ENCODE measurements around the gene TBC1D22A.

Gene TBC1D22A

GRCh38 chr22:47123006-47123826, 360.8 kb downstream of the TBC1D22A start:
- Histone ChIP-seq H3K4me3 (no peak overlapping the region), H3K36me3 (no peaks in the 10 kb centered on the region), H3K9me3 (no peaks in the 10 kb centered on the region), H3K4me1 (no peaks in the 10 kb centered on the region), H3K27ac (no peak overlapping the region), H3K27me3 (no peaks in the 10 kb centered on the region)
- no peak for TF ChIP-seq CTCF (IDR thresholded peaks at IDR 0.05)
- DNase-seq: peak in 1 of 2 donors; percentile 56
- intact Hi-C loops (cut with DNase I; ENCODE audit: low total_unique reads): no loop called here

DNA sequence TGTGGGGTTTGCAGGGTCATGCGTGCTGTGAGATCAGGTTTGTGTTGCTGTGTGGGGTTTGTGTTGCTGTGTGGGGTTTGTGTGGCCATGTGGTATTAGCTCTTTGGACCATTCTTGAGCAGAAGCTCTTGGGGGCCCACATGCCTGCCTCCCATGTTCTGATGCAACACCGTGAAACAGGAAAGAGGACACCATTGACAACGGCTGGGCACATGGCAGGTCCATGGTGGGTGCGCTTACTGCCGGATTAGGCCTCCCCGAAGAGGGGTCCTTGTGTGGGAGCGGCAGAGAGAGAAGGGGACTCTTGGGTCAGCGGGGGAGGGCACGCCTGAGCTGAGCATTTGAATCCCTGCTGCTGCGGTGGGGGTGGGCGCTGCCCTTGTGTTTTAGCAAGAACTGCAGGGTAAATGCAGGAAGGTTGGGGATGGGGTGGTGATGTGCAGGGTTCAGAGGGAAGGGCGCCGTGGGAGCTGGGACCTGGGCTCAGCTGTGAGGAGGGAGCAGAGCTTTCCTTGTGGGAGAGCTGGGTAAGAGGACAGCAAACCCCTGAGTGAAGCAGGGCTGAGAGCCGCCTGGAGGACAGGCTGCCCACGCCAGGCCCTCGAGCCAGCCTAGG, 361.5 kb downstream of the TBC1D22A start:
- TF ChIP-seq CTCF (IDR thresholded peaks at IDR 0.05): no peak
- no peaks in the 10 kb centered on the region for H3K9me3 ChIP-seq
- peak in 1 of 2 donors; percentile 40 for DNase-seq
- H3K27me3 ChIP-seq: no peaks in the 10 kb centered on the region
- no peak overlapping the region for H3K27ac ChIP-seq
- H3K36me3 ChIP-seq: no peaks in the 10 kb centered on the region
- H3K4me1 ChIP-seq: no peaks in the 10 kb centered on the region
- no peak overlapping the region for H3K4me3 ChIP-seq
- intact Hi-C loops (cut with DNase I; ENCODE audit: low total_unique reads): no loop called here

GRCh38 chr22:47124451-47124881, 362.0 kb downstream of the TBC1D22A start:
- H3K4me1 ChIP-seq: no peaks in the 10 kb centered on the region
- no peak overlapping the region for H3K4me3 ChIP-seq
- no peaks in the 10 kb centered on the region for H3K27me3 ChIP-seq
- intact Hi-C loops (cut with DNase I; ENCODE audit: low total_unique reads): no loop called here
- no peaks in the 10 kb centered on the region for H3K36me3 ChIP-seq
- H3K9me3 ChIP-seq: no peaks in the 10 kb centered on the region
- DNase-seq: no peak
- TF ChIP-seq CTCF (IDR thresholded peaks at IDR 0.05): no peak
- H3K27ac ChIP-seq: no peak overlapping the region

DNA sequence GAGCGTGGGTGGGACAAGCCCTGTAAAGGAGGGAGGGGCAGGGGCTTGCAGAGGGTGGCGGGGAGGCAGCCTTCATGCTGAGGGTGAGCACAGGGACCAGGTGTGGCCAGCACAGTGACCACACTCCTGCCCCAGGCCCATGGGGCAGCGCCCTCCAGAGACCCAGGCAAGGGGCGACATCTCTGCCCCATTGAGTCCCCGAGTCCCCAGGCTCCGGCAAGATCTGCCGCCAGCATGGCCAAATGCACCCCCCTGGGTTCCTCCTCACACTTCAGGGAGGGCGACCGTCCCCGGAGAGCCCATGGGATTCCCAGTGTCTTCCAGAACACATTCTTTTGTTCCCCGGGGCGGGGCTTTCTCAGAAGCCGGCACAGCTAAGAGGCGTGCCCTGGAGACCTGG, 362.5 kb downstream of the TBC1D22A start:
- no peaks in the 10 kb centered on the region for H3K4me1 ChIP-seq
- no peaks in the 10 kb centered on the region for H3K36me3 ChIP-seq
- no peaks in the 10 kb centered on the region for H3K9me3 ChIP-seq
- H3K27me3 ChIP-seq: no peaks in the 10 kb centered on the region
- intact Hi-C loops (cut with DNase I; ENCODE audit: low total_unique reads): no loop called here
- DNase-seq: peak in 1 of 2 donors; percentile 59
- TF ChIP-seq CTCF (IDR thresholded peaks at IDR 0.05): no peak
- no peak overlapping the region for H3K27ac ChIP-seq
- H3K4me3 ChIP-seq: no peak overlapping the region

GRCh38 chr22:47125603-47126002, 363.2 kb downstream of the TBC1D22A start:
- H3K4me1 ChIP-seq: no peaks in the 10 kb centered on the region
- no peak overlapping the region for H3K4me3 ChIP-seq
- no peaks in the 10 kb centered on the region for H3K36me3 ChIP-seq
- TF ChIP-seq CTCF (IDR thresholded peaks at IDR 0.05): no peak
- peak in 1 of 2 donors; percentile 31 for DNase-seq
- no peak overlapping the region for H3K27ac ChIP-seq
- intact Hi-C loops (cut with DNase I; ENCODE audit: low total_unique reads): no loop called here
- no peaks in the 10 kb centered on the region for H3K27me3 ChIP-seq
- H3K9me3 ChIP-seq: no peaks in the 10 kb centered on the region
